GM18858 (cell line): ENCODE results near the gene DLX3.

Experiments used
- ATAC-seq: cut with Tn5 transposase; IDR thresholded peaks from one replicate; pipeline ENCODE4 v1.9.1; 2021; ENCODE audit not compliant: unreplicated experiment

The DLX3 gene

GRCh38 chr17:49959183-49959935 is 35.7 kb downstream of the DLX3 start:
- no peak for ATAC-seq

GRCh38 chr17:49958723-49959122 is 36.3 kb downstream of the DLX3 start:
- ATAC-seq, result no peak

- ATAC-seq, result no peak
Observed at GRCh38 chr17:49957350-49957749, 37.7 kb downstream of the DLX3 start.

DNA sequence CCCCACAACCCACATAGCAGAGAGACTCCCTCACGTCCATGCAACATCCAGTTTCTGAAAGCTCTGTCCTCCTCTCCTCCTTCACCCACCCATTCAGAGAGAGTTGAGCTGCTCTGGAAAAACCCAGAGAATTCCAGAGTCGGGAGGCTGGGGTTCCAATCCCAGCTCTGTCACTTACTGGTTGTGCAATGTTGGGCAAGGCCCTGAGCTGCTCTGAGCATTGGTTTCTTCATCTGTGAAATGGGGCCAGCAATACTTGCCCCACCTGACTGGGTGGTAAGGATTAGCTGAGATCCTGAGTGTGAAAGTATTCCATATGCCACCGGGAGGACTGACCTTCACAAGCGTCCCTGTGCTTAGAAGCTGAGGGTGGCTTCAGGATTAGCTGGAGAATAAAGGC is 38.2 kb downstream of the DLX3 start:
- ATAC-seq, result no peak

GRCh38 chr17:49955157-49955556 is 39.9 kb downstream of the DLX3 start:
- no peak for ATAC-seq

- ATAC-seq, result no peak
Observed at GRCh38 chr17:49952912-49953497, 42.0 kb downstream of the DLX3 start.

GRCh38 chr17:49952209-49952911 is 42.7 kb downstream of the DLX3 start:
- no peak for ATAC-seq

- no peak for ATAC-seq
Observed at GRCh38 chr17:49951362-49952082, 43.5 kb downstream of the DLX3 start.

- ATAC-seq, result no peak
Observed at GRCh38 chr17:49949634-49950033, 45.4 kb downstream of the DLX3 start.

DNA sequence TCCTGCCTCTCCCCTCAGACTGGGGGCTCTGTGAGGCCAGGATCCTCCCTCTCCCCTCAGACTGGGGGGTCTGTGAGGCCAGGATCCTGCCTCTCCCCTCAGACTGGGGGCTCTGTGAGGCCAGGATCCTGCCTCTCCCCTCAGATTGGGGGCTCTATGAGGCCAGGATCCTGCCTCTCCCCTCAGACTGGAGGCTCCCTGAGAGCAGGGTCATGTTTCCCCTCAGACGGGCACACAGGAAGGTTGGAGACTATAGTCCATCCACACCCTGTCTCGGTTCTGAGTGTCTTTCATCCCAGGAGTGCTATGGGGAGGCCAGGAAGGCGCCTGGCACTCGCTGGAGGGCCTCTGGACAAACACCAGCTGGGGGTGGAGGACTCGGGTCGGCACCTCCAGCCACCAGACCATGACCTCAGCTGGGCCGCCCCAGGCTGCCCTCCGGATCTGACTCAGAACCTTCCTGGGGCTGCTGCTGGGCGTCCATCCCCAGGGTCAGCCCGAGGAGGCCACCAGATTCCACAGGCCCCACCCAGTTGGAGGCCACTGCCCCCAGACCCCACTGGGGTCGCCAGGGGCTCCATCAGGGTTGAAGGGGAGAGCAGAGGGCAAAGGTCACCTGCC is 48.0 kb downstream of the DLX3 start:
- ATAC-seq, result no peak

- ATAC-seq, result no peak
Observed at GRCh38 chr17:49946208-49946607, 48.8 kb downstream of the DLX3 start.

DNA sequence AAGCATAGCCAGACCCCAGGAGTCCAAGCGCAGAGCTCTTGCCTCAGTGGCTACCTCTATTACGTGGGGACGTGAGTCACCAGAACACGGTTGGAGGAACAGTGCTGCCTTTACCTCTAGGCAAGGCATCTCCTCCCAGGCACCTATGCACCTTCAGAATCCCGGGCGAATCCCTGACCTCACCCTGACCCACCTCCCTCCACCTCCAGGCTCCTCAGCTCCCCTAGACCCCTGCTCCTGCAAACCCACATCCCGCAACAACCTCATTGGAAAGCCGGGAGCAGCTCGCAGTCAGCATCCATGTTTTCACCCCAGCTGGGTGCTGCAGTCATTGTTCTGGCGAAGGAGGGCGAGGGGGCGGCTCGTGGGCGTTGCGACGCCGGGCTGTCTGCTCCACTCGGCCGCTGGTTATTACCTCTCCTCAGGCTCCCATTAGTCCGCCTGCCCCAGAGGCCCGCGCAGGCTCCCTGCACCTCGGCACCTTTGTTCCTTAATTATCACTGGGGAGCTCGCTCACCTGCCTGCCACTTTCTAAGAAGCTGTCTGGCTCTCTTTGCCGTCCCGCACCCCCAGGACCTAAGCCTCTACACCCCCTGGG is 50.7 kb downstream of the DLX3 start:
- no peak for ATAC-seq

GRCh38 chr17:49942947-49943346 is 52.1 kb downstream of the DLX3 start:
- ATAC-seq, result no peak

DNA sequence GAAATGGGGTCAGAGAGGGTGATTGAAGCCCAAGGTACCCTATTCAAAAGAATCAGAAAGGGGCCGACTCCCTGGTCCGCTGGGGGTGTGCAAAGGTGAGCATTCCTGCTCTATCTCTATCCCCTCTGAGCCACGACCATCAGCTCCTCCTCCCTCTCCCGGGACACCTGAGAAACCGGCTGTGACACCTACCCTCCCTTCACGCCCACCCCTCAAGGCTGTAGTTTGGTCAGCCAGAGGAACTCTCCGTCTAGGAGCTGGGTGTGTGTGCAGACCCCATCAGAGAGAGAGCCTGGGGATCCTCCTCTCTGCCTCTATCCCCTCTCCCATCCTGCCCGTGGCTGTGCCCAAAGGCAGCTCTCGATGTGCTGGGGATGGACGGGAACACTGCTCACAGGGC is 53.6 kb downstream of the DLX3 start:
- ATAC-seq, result no peak
